ENCODE measurements around the gene OPN3. TPM values are rescaled to one million over a fixed set of nuclear protein-coding genes. Genes with fewer than 3 reads are reported as not detected.

OPN3 gene
- total RNA-seq, 2 experiments from 2014 or later = 10.7 to 18.9 TPM

- 0 out of 2 replicates have a peak, but pooled peaks cover 6% of the 10 kb centered on the region for H3K9me3 ChIP-seq (ENCODE audit: low read length)
- peak overlapping the region; percentile 80 for H3K27ac ChIP-seq (ENCODE audit: low read depth, low read length, poor library complexity, severe bottlenecking)
- H3K79me2 ChIP-seq (ENCODE audit: insufficient read depth, low read depth, low read length) = no peaks in the 10 kb centered on the region
- peak overlapping the region; percentile 59 for H3K4me2 ChIP-seq (ENCODE audit: low read length)
- BruUV-seq (replicated peaks) = no TSS peak
- peak; percentile 72 for DNase-seq (ENCODE audit: low spot score)
- no peak for TF ChIP-seq CTCF (conservative IDR thresholded peaks at IDR 0.05; ENCODE audit: low read length)
- TF ChIP-seq EZH2phosphoT487 (IDR thresholded peaks at IDR 0.05; ENCODE audit: borderline replicate concordance, low read depth, low read length) = no peak
- H3K4me1 ChIP-seq (ENCODE audit: insufficient read depth, low read length, poor library complexity, severe bottlenecking) = peaks cover 34% of the 10 kb centered on the region
- no peaks in the 10 kb centered on the region for H3K36me3 ChIP-seq (ENCODE audit: insufficient read depth, low read length)
- no peaks in the 10 kb centered on the region for H3K9me2 ChIP-seq (ENCODE audit: insufficient read depth, low read length)
- ChIA-PET POLR2A (interaction anchor here (0.7 to 1.8 kb wide), 8 partner anchors 9 to 65 kb away, joined by 3 to 7 read pairs (median 4); no protein-coding TSS in a partner anchor), CTCF (ENCODE audit: unreplicated experiment) (no interaction called here)
- intact Hi-C loops (cut with micrococcal nuclease; ENCODE audit: unreplicated experiment) = no loop called here
- peak overlapping the region; percentile 38 for H3K4me3 ChIP-seq (ENCODE audit: low read depth, low read length, poor library complexity, severe bottlenecking)
- H4K20me1 ChIP-seq (ENCODE audit: insufficient read depth, low read length) = no peaks in the 10 kb centered on the region
- peak overlapping the region; percentile 83 for H2AFZ ChIP-seq (ENCODE audit: low read length)
These were observed 37.0 kb upstream of the OPN3 start for GRCh38 chr1:241677201-241677600.

DNA sequence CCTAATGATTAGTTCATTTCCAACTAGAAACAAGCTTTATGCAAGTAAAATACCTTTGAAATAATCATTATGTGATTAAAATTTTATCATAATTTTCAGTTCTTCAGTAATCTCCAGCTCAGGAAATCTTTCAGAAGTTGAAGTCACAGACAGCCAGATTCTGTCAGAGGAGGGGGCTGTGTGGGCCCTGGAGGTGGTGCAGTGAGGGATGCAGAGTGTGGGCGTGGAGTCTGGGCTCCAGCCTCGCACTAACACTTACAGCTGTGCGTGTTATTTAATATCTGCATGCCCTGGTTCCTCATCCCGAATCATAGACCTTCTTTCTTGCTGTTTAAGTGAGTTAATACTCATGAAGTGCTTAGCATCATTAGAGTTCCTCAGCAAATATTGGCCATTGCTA lies 35.8 kb upstream of the OPN3 start:
- Histone ChIP-seq H3K79me2 (ENCODE audit: insufficient read depth, low read depth, low read length) (no peaks in the 10 kb centered on the region), H4K20me1 (ENCODE audit: insufficient read depth, low read length) (no peaks in the 10 kb centered on the region), H3K9me2 (ENCODE audit: insufficient read depth, low read length) (no peaks in the 10 kb centered on the region), H3K4me3 (ENCODE audit: low read depth, low read length, poor library complexity, severe bottlenecking) (no peak overlapping the region), H2AFZ (ENCODE audit: low read length) (peak overlapping the region; percentile 83), H3K4me2 (ENCODE audit: low read length) (peak overlapping the region; percentile 59), H3K27ac (ENCODE audit: low read depth, low read length, poor library complexity, severe bottlenecking) (peak overlapping the region; percentile 80), H3K9me3 (ENCODE audit: low read length) (0 out of 2 replicates have a peak, but pooled peaks cover 6% of the 10 kb centered on the region), H3K4me1 (ENCODE audit: insufficient read depth, low read length, poor library complexity, severe bottlenecking) (peaks cover 34% of the 10 kb centered on the region), H3K36me3 (ENCODE audit: insufficient read depth, low read length) (no peaks in the 10 kb centered on the region)
- intact Hi-C loops (cut with micrococcal nuclease; ENCODE audit: unreplicated experiment) = no loop called here
- peak; percentile 28 for DNase-seq (ENCODE audit: low spot score)
- no TSS peak for BruUV-seq (replicated peaks)
- TF ChIP-seq CTCF (conservative IDR thresholded peaks at IDR 0.05; ENCODE audit: low read length) = no peak
- ChIA-PET POLR2A (interaction anchor here (1.1 to 1.8 kb wide), 6 partner anchors 10 to 67 kb away, joined by 3 to 7 read pairs (median 5); no protein-coding TSS in a partner anchor), CTCF (ENCODE audit: unreplicated experiment) (no interaction called here)

GRCh38 chr1:241674805-241675384 lies 34.7 kb upstream of the OPN3 start:
- Histone ChIP-seq H3K9me3 (ENCODE audit: low read length) (0 out of 2 replicates have a peak, but pooled peaks cover 6% of the 10 kb centered on the region), H2AFZ (ENCODE audit: low read length) (no peak overlapping the region), H3K4me2 (ENCODE audit: low read length) (no peak overlapping the region), H4K20me1 (ENCODE audit: insufficient read depth, low read length) (no peaks in the 10 kb centered on the region), H3K4me3 (ENCODE audit: low read depth, low read length, poor library complexity, severe bottlenecking) (no peak overlapping the region), H3K9me2 (ENCODE audit: insufficient read depth, low read length) (no peaks in the 10 kb centered on the region), H3K36me3 (ENCODE audit: insufficient read depth, low read length) (no peaks in the 10 kb centered on the region), H3K27ac (ENCODE audit: low read depth, low read length, poor library complexity, severe bottlenecking) (no peak overlapping the region), H3K4me1 (ENCODE audit: insufficient read depth, low read length, poor library complexity, severe bottlenecking) (peaks cover 34% of the 10 kb centered on the region), H3K79me2 (ENCODE audit: insufficient read depth, low read depth, low read length) (no peaks in the 10 kb centered on the region)
- CTCF ChIA-PET (ENCODE audit: unreplicated experiment) = no interaction called here
- BruUV-seq (replicated peaks) = no TSS peak
- no peak for TF ChIP-seq EZH2phosphoT487 (IDR thresholded peaks at IDR 0.05; ENCODE audit: borderline replicate concordance, low read depth, low read length)
- no peak for DNase-seq (ENCODE audit: low spot score)
- intact Hi-C loops (cut with micrococcal nuclease; ENCODE audit: unreplicated experiment) = no loop called here
- POLR2A ChIA-PET = interaction anchor here (0.6 to 1.6 kb wide), 3 partner anchors 15 to 120 kb away, joined by 4 to 8 read pairs (median 4); no protein-coding TSS in a partner anchor
